ENCODE measurements around the gene HOXA5.

The HOXA5 gene

DNA sequence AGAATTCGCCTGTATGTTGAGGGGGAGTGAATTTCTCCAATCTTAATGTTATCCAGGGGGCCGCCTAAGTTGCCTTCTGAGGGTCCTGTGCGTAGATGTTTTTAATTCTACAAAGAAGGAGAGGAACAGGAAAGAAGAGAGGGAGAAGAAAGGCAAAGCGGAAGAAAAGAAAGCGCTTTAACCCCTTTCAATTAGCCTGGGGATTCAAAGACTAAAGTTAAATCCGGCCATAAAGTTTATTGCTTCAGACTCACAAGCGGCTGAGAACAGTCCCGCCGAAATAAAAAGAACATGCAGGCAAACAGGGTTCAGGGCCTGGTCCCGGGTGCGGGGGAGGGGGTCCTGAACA is 4.5 kb downstream of the HOXA5 start:
- TF ChIP-seq GATA2 (IDR thresholded peaks at IDR 0.05; ENCODE audit: low read depth, low read length) (no peak), GATA3 (IDR thresholded peaks at IDR 0.05; ENCODE audit: low read depth, low read length) (no peak)

DNA sequence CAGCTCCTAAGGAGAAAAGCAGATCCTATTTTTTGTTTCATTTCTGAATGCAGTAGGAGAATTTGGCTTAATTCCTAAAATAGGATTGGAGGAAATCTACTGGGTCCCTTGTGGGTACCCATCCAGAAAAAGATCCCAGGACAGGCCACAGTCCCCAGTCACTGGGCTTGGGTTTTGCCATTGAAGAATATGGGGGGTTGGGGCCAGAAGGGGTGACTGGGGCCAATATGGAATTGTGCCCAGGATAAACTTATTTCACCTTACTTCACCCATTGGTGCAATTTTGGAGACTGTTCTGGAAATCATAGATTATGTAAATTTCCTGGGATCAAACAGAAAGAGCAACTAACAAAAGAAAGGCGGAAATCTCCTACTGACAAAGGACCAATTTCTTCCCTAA is 5.0 kb downstream of the HOXA5 start:
- no peak for TF ChIP-seq GATA2 (IDR thresholded peaks at IDR 0.05; ENCODE audit: low read depth, low read length)
- no peak for TF ChIP-seq GATA3 (IDR thresholded peaks at IDR 0.05; ENCODE audit: low read depth, low read length)

DNA sequence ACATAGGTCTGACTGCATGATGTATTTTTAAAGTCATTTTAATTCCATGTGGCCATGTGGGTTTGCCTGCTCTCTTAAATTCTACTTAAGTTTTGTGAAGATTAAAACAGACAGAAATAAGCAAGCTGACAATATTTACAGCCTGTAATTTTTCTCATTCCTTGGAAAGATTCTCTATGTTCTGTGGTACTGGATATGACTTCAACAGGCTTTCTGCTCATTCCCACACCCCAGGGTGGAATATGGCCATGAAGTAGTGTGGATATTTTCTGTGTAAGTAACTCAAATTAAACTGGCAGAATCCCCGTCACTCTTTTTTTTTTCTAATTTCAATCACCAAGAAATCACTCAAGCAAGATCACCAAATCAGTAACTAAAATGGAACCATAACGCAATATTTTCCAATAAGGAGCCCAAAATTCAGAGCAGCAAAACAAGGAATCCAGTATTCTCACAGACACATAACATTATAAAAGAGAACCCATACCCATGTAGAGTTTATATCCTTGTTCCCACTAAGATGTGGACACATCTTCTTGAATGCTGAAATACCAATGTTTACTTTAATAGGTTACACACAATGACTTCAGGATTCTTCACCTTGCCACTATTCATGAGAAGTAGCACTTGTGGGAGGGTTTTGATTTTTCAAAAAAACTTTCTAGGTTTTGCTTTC is 5.7 kb downstream of the HOXA5 start:
- no peak for TF ChIP-seq GATA2 (IDR thresholded peaks at IDR 0.05; ENCODE audit: low read depth, low read length)
- no peak for TF ChIP-seq GATA3 (IDR thresholded peaks at IDR 0.05; ENCODE audit: low read depth, low read length)

DNA sequence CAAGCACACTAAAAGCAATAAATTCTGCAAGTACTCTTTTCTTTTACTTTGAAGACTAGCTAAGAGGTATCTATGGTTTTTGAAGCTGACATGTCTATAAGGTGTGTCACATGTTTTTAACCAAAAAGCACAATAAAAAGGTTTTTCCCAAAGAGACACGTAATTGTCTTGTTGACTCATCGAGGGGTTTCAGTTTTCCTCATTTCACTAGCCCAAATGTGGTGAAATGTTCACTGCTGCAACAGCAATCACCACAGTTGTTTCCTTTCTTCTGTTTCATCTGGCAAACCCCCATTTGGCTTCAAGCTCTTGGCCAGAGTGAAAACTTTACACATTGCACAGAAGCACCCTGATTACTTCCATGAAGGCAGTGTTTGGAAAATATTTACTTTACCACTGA is 9.1 kb downstream of the HOXA5 start:
- TF ChIP-seq GATA2 (IDR thresholded peaks at IDR 0.05; ENCODE audit: low read depth, low read length) (no peak), GATA3 (IDR thresholded peaks at IDR 0.05; ENCODE audit: low read depth, low read length) (no peak)

GRCh38 chr7:27133409-27134231 is 9.9 kb downstream of the HOXA5 start:
- TF ChIP-seq GATA2 (IDR thresholded peaks at IDR 0.05; ENCODE audit: low read depth, low read length) (no peak), GATA3 (IDR thresholded peaks at IDR 0.05; ENCODE audit: low read depth, low read length) (no peak)

- TF ChIP-seq GATA2 (IDR thresholded peaks at IDR 0.05; ENCODE audit: low read depth, low read length) = no peak
- TF ChIP-seq GATA3 (IDR thresholded peaks at IDR 0.05; ENCODE audit: low read depth, low read length) = no peak
Measured at GRCh38 chr7:27132978-27133377, 10.5 kb downstream of the HOXA5 start.

DNA sequence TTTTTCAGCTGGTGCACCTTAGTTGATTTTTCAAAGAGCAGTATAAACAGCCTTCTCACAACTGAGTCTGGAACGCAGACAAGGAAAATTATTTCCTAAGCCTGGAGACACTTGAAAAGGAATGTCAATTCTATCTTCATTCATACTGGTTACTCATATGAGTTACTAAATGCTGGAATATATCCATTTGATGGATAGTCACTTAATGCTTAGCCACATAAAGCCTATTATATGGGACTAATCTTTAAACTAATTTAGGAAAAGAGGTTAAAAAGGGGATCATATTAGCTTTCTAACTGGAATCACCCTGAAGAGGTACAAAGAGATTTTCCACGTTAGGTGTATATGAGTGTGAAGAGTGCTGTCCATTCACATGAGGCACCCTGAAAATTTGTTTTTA is 11.3 kb downstream of the HOXA5 start:
- TF ChIP-seq GATA3 (IDR thresholded peaks at IDR 0.05; ENCODE audit: low read depth, low read length) = no peak
- no peak for TF ChIP-seq GATA2 (IDR thresholded peaks at IDR 0.05; ENCODE audit: low read depth, low read length)

GRCh38 chr7:27131390-27131819 is 12.1 kb downstream of the HOXA5 start:
- TF ChIP-seq GATA2 (IDR thresholded peaks at IDR 0.05; ENCODE audit: low read depth, low read length) (no peak), GATA3 (IDR thresholded peaks at IDR 0.05; ENCODE audit: low read depth, low read length) (no peak)

DNA sequence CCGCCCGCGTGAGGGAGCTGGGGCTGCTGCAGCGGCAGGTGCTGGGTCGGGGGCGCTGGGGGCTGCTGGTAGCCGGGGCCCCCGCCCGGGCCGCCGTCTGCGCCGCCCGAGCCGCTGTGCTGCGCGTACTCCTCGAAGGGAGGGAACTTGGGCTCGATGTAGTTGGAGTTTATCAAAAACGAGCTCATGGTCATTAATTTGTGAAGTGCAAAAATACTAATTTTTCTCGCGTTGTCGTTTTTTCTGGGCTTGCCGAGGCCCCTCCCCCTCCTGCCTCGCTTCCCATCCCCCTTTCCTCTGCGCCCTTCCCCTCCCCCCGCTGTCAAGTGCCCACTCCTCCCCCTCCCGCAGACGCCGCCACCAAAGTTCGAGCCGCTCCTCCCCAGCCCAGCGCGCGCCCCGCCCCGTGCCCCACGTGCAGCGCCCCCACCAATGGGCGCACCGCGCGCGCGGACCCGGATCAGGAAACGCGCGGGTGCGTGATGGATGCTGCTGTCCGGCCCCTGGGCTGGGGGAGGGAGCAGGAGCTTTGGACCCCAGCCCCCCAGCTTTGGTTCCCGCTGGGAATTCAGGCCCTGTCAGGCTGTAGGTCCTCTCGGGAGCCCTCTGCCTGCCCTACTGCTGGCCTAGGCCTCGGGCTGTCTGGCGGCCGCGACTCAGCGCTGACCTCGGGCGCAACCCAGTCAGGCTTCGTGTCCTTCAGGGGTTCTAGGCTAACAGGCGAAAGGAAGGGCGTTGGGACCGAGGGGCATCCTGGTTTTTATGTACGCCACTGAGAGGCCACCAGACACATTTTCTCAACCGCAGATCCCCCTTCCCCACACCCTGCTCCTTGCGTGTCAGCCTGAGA is 12.7 kb downstream of the HOXA5 start, which contains the start of gene HOXA4:
Gene HOXA4, minus strand, starts transcription at position 218 of the 850 bp plus-strand sequence. Its CDS starts 24 bp downstream, at position 194.
- no peak for TF ChIP-seq GATA2 (IDR thresholded peaks at IDR 0.05; ENCODE audit: low read depth, low read length)

DNA sequence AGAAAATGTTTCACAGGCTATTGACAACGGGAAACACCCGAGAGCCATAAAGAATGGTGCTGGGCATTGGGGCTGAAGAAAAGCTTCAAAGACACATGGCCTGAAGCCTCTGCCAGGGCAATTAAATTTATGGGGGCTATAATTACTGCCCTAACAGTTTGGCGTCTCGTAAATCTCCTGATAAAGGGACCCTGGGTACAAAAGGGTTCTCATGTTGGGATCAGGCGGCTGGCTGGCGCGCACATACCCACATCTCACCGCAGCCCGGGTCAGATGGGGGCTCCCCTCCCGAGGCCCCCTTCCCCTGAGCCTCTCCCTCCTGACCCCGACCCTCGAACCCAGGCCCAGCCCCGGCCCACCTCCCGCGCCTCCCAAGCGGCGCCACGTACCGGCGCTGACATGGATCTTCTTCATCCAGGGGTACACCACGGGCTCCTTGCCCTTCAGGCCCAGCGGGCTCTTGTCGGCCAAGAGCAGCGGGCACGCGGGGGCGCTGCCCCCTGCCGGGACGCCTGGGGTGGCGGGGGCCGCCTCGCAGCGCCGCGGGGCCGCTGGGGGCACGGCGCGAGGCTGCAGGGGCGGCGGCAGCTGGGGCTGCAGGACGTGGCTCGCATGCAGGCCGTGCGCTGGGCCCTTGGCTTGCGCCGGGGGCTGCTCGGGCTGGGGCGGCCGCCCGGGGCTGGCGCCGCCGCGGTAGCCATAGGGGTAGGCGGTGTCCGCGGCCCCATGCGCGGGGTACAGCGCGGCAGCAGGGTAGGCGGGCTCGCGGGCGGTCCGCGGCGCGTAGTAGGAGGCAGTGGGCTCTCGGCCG is 13.5 kb downstream of the HOXA5 start:
- TF ChIP-seq GATA2 (IDR thresholded peaks at IDR 0.05; ENCODE audit: low read depth, low read length) (no peak), GATA3 (IDR thresholded peaks at IDR 0.05; ENCODE audit: low read depth, low read length) (no peak)

DNA sequence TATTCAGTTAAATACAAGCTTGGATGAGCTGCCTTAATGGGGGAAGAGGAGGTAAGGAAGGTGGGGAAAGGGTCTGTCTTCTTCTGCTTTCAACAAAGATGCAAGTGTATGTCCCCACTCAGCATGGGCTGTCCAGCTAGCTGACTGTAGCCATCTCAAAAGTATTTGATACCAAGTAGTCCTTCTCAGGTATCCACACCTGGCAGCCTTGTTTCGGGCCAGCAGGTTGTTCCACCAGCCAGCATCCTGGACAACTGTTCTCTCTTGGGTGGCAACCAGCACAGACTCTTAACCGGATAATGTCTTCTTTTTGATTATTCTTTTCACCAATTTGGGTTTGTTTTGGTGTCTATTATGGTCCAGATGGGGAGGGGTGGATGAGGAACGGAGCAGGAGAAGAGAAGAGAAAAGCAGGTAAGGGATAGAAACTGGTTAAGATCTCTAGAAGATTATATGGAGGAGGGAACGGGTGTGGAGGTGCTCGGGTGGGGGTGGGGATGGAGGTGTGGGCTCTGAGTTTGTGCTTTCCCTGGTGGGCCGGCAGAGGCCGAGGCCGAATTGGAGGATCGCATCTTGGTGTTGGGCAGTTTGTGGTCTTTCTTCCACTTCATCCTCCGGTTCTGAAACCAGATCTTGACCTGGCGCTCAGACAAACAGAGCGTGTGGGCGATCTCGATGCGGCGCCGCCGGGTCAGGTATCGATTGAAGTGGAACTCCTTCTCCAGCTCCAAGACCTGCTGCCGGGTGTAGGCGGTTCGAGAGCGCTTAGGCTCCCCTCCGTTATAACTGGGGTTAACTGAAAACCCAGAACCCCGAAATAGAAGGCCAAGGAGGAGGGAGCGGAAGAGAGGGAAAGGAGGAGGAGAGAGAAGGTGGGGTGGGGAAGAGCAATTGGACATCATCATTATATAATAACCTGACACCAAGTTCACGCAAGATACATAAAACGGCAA is 14.4 kb downstream of the HOXA5 start:
- no peak for TF ChIP-seq GATA3 (IDR thresholded peaks at IDR 0.05; ENCODE audit: low read depth, low read length)
- TF ChIP-seq GATA2 (IDR thresholded peaks at IDR 0.05; ENCODE audit: low read depth, low read length) = no peak

DNA sequence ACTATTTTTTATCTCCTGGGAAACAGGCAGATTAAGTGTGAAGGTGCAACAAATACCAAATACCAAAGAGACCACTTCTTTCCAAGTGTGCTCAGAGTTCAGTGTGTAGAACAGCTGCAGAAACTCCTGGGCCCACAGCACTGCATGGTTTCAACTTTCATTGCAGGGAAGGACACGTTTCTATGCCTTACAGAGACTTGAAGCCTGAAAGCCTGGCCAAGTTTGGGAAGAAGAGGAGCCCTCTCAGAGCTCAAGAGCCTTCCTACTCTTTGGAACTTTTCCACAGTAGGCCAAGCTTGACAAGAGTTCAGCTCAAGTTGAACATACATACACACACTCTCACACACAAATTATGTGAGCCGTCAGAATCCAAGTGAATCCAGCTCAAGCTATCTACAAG is 15.4 kb downstream of the HOXA5 start:
- no peak for TF ChIP-seq GATA2 (IDR thresholded peaks at IDR 0.05; ENCODE audit: low read depth, low read length)
- no peak for TF ChIP-seq GATA3 (IDR thresholded peaks at IDR 0.05; ENCODE audit: low read depth, low read length)

Data from SH-SY5Y (cell line).